Measurements from ENCODE around the gene RMC1.

DNA sequence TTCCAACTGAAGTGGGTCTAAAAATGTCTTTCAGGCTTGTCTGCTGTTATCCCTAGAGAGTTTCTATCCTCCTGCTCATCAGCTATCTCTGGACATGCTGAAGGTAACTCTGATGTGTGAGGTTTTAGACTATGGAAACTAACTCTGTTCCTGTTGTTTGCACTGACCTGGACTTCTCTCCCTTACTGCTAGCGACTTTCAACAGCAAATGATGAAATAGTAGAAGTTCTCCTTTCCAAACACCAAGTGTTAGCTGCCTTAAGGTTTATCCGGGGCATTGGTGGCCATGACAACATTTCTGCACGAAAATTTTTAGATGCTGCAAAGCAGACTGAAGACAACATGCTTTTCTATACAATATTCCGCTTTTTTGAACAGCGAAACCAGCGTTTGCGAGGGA, 26.9 kb downstream of the RMC1 start:
- no peak for TF ChIP-seq POLR2AphosphoS5 (IDR thresholded peaks at IDR 0.05; ENCODE audit: low read depth, low read length)
- no peak for TF ChIP-seq POLR2A (IDR thresholded peaks at IDR 0.05; ENCODE audit: low read depth, low read length)

Data from GM12892 (cell line).